Activated naive CD8-positive, alpha-beta T cell treated with anti-CD3 and anti-CD28 coated beads for 36 hours (primary cell): ENCODE data around the gene NSD1. TPM values are rescaled to one million over a fixed set of nuclear protein-coding genes. Genes with fewer than 3 reads are reported as not detected.

Experiments used
- DNase-seq: peaks from one replicate; pipeline ENCODE4 v3.0.0; 2021
- H3K27ac Mint-ChIP-seq: one replicate; pipeline ENCODE4 v1.8.0; 2022; ENCODE audit warnings: mild to moderate bottlenecking, moderate library complexity, mixed read lengths
- H3K27me3 Mint-ChIP-seq: one replicate; pipeline ENCODE4 v1.8.0; 2022; ENCODE audit warnings: mild to moderate bottlenecking, mixed read lengths
- H3K36me3 Mint-ChIP-seq: one replicate; pipeline ENCODE4 v1.8.0; 2021; ENCODE audit warnings: mild to moderate bottlenecking, mixed read lengths
- H3K4me1 Mint-ChIP-seq: one replicate; pipeline ENCODE4 v1.8.0; 2021; ENCODE audit warnings: mixed read lengths
- H3K4me3 Mint-ChIP-seq: one replicate; pipeline ENCODE4 v1.8.0; 2022; ENCODE audit warnings: mild to moderate bottlenecking, moderate library complexity, mixed read lengths
- H3K9me3 Mint-ChIP-seq: one replicate; pipeline ENCODE4 v1.8.0; 2022; ENCODE audit warnings: mixed read lengths
- total RNA-seq, 2 experiments: library from RNA; stranded (reverse); gene quantifications; one replicate each; pipeline ENCODE4 v1.2.3, GENCODE V29; 2021

Gene NSD1
- total RNA-seq, 2 experiments from 2014 or later: 64.0 to 66.4 TPM

DNA sequence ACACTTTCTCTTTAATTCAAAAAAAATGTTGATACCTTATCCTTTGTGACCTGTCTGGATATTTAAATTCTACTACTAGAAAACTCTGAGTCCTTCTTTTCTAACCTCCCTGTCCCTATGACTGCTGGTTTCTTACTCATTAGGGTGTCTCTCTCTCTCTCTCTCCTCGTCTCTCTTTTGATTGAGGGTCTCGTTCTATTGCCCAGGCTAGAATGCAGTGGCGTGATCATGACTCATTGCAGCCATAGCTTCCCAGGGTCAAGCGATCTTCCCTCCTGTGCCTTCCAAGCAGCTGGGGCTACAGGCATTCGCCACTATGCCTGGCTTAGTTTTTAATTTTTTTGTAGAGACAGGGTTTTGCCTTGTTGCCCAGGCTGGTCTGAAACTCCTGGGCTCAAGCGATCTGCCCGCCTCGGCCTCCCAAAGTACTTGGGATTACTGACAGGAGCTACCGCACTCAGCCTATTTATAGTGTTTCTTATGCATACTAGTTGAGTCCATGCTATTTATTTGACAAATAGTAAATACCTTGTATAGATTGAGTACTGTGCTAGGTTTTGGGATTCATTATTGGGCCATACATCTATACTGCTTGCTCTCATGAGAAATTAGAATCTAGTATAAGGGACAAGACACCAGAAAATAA lies 61.9 kb downstream of the NSD1 start:
- no peaks in the 10 kb centered on the region for H3K27me3 Mint-ChIP-seq
- DNase-seq: no peak
- no peak overlapping the region for H3K4me3 Mint-ChIP-seq
- H3K4me1 Mint-ChIP-seq: peaks cover 12% of the 10 kb centered on the region
- H3K9me3 Mint-ChIP-seq: no peaks in the 10 kb centered on the region
- H3K36me3 Mint-ChIP-seq: peaks cover 11% of the 10 kb centered on the region
- no peak overlapping the region for H3K27ac Mint-ChIP-seq

DNA sequence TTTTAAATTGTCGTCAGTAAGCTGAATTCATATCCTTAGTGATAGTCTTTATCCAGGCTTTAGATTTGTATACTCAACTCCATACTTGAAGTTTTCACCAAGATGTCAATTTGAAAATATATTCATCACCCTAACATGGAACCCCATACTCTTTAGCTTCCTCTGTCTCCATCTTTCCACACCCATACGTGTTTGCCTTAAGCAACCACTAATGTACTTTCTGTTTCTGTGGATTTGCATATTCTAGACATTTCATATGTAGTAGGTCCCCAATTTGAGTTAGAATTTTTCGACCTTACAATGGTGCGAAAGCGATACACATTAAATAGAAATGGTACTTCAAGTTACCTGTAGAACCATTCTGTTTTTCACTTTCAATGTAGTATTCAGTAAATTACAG lies 65.2 kb downstream of the NSD1 start:
- Mint-ChIP-seq H3K4me1 (peaks cover 17% of the 10 kb centered on the region), H3K27ac (no peak overlapping the region), H3K4me3 (no peak overlapping the region)

DNA sequence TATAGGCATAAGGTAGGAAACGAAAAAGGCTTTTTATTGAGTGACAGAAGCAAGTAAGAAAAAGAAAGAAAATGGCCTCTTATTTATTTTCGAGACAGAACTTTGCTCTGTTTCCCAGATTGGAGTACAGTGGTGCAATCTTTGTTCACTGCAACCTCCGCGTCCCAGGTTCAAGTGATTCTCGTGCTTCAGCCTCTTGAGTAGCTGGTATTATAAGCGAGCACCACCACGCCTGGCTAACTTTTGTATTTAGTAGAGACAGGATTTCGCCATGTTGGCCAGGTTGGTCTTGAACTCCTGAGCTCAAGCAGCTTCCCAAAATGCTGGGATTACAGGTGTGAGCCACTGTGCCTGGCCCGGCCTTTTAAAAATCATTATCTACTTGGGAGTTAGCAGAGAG lies 70.7 kb downstream of the NSD1 start:
- Mint-ChIP-seq H3K4me3 (no peak overlapping the region), H3K9me3 (no peaks in the 10 kb centered on the region), H3K27ac (no peak overlapping the region), H3K27me3 (no peaks in the 10 kb centered on the region), H3K4me1 (peaks cover 7% of the 10 kb centered on the region), H3K36me3 (peaks cover 15% of the 10 kb centered on the region)
- DNase-seq: no peak

More for the DNA sequence above, 65.2 kb downstream of the NSD1 start:
- Mint-ChIP-seq H3K27me3 (no peaks in the 10 kb centered on the region), H3K36me3 (peaks cover 12% of the 10 kb centered on the region), H3K9me3 (no peaks in the 10 kb centered on the region)
- DNase-seq: no peak

DNA sequence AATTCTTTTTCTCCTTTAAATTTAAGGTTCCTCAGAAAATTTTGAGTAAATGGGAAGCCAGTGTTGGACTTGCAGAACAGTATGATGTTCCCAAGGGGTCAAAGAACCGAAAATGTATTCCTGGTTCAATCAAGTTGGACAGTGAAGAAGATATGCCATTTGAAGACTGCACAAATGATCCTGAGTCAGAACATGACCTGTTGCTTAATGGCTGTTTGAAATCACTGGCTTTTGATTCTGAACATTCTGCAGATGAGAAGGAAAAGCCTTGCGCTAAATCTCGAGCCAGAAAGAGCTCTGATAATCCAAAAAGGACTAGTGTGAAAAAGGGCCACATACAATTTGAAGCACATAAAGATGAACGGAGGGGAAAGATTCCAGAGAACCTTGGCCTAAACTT lies 76.0 kb downstream of the NSD1 start:
- Mint-ChIP-seq H3K36me3 (peaks cover 27% of the 10 kb centered on the region), H3K27me3 (no peaks in the 10 kb centered on the region), H3K9me3 (no peaks in the 10 kb centered on the region), H3K27ac (no peak overlapping the region), H3K4me1 (no peaks in the 10 kb centered on the region), H3K4me3 (no peak overlapping the region)
- DNase-seq: no peak

DNA sequence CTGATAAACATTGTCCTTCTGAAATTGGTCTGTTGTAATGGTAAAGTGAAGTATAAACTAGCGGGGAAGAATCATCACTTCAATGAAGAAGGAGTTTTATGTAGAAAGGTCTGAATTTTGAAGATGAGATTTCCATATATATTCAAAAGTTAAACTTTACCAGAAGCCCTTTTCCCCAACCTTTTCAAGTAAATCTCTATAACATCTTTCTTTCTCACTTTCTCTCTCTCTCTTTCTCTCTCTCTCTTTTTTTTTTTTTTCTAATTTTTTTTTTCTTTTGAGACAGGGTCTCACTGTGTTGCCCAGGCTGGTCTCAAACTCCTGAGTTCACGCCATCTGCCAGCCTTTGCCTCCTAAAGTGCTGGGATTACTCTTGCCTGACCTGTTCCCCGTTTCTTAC lies 78.7 kb downstream of the NSD1 start:
- H3K27me3 Mint-ChIP-seq: no peaks in the 10 kb centered on the region
- H3K27ac Mint-ChIP-seq: peak overlapping the region; percentile 39
- peaks cover 3% of the 10 kb centered on the region for H3K4me1 Mint-ChIP-seq
- no peaks in the 10 kb centered on the region for H3K9me3 Mint-ChIP-seq
- H3K36me3 Mint-ChIP-seq: peaks cover 28% of the 10 kb centered on the region
- no peak overlapping the region for H3K4me3 Mint-ChIP-seq
- no peak for DNase-seq

DNA sequence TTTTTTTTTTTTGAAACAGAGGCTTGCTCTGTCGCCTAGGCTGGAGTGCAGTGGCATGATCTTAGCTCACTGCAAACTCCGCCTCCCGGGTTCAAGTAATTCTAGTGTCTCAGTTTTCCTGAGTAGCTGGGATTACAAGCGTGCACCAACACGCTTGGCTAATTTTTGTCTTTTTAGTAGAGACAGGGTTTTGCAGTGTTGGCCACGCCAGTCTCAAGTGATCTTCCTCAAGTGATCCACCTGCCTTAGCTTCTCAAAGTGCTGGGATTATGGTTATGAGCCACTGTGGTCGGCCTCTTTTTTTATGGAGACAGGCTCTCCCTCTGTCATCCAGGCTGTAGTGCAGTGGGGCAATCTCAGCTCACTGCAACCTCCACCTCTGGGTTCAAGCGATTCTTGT lies 87.0 kb downstream of the NSD1 start:
- peaks cover 16% of the 10 kb centered on the region for H3K36me3 Mint-ChIP-seq
- H3K27me3 Mint-ChIP-seq: no peaks in the 10 kb centered on the region
- no peak for DNase-seq
- peaks cover 18% of the 10 kb centered on the region for H3K4me1 Mint-ChIP-seq
- no peaks in the 10 kb centered on the region for H3K9me3 Mint-ChIP-seq
- no peak overlapping the region for H3K27ac Mint-ChIP-seq
- H3K4me3 Mint-ChIP-seq: no peak overlapping the region

DNA sequence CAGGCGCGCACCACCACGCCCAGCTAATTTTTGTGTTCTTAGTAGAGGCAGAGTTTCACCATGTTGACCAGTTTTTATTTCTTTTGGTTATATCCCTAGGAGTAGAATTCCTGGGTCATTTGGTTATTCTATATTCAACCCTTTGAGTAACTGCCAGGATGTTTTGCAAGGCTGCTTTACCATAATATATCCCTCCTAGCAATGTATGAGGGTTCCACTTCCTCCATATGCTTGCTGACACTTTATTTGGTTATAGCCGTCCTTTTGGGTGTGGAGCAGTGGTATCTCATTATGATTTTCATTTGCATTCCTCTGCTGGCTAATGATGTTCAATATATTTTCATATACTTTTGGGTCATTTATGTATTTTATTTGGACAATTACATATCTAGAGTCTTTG lies 88.7 kb downstream of the NSD1 start:
- no peak for DNase-seq
- peaks cover 16% of the 10 kb centered on the region for H3K36me3 Mint-ChIP-seq
- H3K27ac Mint-ChIP-seq: no peak overlapping the region
- no peaks in the 10 kb centered on the region for H3K27me3 Mint-ChIP-seq
- H3K4me1 Mint-ChIP-seq: peaks cover 20% of the 10 kb centered on the region
- H3K4me3 Mint-ChIP-seq: no peak overlapping the region
- H3K9me3 Mint-ChIP-seq: no peaks in the 10 kb centered on the region

DNA sequence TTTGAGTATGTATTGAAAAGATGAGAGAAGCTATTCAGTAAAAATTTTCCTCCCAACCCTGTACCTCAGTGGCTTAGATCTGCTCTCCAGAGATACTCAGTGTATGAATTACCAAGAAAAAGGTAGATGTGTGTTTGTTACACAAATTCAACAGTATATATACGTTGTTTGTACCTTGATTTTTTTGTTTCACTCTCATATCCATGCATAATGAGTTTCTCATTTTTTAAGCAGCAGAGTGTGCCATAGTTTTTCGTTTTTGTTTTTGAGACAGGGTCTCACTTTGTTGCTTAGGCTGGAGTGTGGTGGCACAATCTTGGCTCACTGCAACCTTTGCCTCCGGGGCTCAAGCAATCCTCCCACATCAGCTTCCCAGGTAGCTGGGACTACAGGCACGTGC lies 92.2 kb downstream of the NSD1 start:
- no peak for DNase-seq
- H3K9me3 Mint-ChIP-seq: no peaks in the 10 kb centered on the region
- H3K4me3 Mint-ChIP-seq: no peak overlapping the region
- no peak overlapping the region for H3K27ac Mint-ChIP-seq
- H3K4me1 Mint-ChIP-seq: peaks cover 15% of the 10 kb centered on the region
- H3K36me3 Mint-ChIP-seq: peaks cover 19% of the 10 kb centered on the region
- no peaks in the 10 kb centered on the region for H3K27me3 Mint-ChIP-seq

DNA sequence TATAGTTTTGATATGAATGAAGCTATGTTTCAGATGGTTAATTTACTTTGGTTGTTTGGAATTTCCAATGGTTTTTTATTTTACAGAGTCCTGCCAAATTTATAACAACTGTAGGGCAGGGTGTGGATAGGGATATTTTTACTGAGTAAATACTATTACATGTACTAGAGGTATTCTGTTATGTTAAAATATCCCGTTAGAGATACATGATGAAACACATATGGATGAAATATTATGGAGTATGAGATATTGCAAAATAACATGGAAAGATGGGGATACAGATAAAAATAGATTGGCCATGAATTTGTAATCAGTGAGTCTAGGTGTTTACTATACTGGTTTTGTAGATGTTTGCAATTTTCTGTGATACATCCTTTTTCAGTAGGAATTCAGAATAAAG lies 93.3 kb downstream of the NSD1 start:
- Mint-ChIP-seq H3K27me3 (no peaks in the 10 kb centered on the region), H3K4me1 (peaks cover 16% of the 10 kb centered on the region), H3K27ac (no peak overlapping the region), H3K9me3 (no peaks in the 10 kb centered on the region), H3K4me3 (no peak overlapping the region), H3K36me3 (peaks cover 12% of the 10 kb centered on the region)
- DNase-seq: no peak

DNA sequence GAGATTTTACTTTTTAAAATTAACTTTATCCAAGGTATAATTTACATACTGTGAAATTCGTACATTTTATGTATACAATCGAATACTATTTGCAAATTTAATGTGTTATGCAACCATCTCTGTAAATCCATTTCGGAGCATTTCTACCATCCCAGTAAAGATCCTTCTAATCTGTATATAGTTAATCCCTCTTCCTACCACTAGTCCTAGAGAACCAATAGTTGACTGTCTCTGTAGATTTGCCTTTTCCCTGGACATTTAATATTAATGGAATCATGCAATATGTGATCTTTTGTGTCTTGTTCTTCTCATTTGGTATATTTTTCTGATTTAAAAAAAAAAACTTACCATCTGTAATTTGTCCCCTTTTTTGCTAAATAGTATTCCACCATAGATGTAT lies 95.2 kb downstream of the NSD1 start:
- Mint-ChIP-seq H3K4me1 (peaks cover 22% of the 10 kb centered on the region), H3K36me3 (peaks cover 9% of the 10 kb centered on the region), H3K27ac (no peak overlapping the region), H3K9me3 (no peaks in the 10 kb centered on the region), H3K4me3 (no peak overlapping the region), H3K27me3 (no peaks in the 10 kb centered on the region)
- DNase-seq: no peak

DNA sequence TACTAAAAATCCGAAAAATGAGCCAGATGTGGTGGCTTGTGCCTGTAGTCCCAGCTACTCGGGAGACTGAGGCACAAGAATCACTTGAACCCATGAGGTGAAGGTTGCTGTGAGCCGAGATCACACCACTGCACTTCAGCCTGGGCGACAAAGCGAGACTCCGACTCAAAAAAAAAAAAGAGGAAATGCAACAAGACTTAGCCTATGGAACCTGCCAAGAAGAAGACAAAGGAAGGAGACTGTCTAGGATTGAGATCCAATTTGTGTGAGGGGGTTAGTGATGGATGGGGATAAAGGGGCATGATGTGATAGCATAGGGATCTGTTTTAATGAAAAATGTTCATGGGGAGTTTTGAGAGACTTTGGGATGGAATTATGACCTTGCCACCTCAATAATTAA lies 97.1 kb downstream of the NSD1 start:
- peaks cover 10% of the 10 kb centered on the region for H3K36me3 Mint-ChIP-seq
- DNase-seq: no peak
- H3K4me3 Mint-ChIP-seq: no peak overlapping the region
- no peaks in the 10 kb centered on the region for H3K27me3 Mint-ChIP-seq
- peaks cover 19% of the 10 kb centered on the region for H3K4me1 Mint-ChIP-seq
- no peaks in the 10 kb centered on the region for H3K9me3 Mint-ChIP-seq
- no peak overlapping the region for H3K27ac Mint-ChIP-seq

DNA sequence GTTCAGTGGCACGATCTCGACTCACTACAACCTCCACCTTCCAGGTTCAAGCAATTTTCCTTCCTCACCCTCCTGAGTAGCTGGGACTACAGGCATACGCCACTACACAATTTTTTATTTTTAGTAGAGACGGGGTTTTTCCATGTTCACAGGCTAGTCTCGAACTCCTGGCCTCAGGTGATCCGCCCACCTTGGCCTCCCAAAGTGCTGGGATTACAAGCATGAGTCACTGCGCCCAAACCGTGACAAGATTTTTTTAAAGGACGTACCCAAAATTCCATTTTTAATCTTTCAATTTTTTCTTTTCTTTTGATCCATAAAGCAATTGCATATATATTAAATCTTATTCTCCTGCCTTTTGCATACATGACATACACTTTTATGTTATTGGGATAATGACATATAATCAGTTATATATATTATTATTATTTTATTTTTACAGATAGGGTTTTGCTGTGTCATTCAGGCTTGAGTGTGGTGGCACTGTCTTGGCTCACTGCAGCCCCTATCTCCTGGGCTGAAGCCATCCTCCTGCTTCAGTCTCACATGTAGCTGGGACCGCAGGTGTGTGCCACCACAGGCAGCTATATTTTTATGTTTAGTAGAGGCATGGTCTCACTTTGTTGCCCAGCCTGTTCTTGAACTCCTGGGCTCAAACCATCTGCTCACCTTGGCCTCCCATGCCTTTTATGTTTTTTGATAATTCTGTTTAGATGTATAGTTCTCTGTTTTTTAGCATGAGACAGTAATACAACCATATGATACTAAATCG lies 98.1 kb downstream of the NSD1 start:
- DNase-seq: no peak
- H3K4me1 Mint-ChIP-seq: peaks cover 16% of the 10 kb centered on the region
- no peaks in the 10 kb centered on the region for H3K27me3 Mint-ChIP-seq
- peaks cover 10% of the 10 kb centered on the region for H3K36me3 Mint-ChIP-seq
- H3K9me3 Mint-ChIP-seq: no peaks in the 10 kb centered on the region
- no peak overlapping the region for H3K4me3 Mint-ChIP-seq
- no peak overlapping the region for H3K27ac Mint-ChIP-seq

DNA sequence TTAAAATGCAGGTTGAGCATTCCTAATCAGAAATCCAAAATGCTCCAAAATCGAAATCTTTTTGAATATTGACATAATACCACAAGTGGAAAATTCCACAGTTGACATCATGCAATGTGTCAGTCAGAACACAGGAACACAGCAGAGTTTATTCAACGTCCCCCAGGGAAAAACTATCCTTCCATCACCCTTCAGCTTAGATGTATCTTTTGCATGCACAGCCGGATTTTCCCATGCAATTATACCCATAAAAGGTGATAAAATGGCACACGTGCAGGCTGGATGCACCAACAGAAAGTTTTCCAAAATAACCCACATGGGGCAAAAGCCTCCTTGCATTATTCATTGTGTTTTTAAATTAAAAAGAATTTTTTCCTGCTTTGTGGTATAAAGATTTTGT lies 98.8 kb downstream of the NSD1 start:
- H3K27ac Mint-ChIP-seq: no peak overlapping the region
- no peaks in the 10 kb centered on the region for H3K9me3 Mint-ChIP-seq
- no peaks in the 10 kb centered on the region for H3K27me3 Mint-ChIP-seq
- peaks cover 10% of the 10 kb centered on the region for H3K36me3 Mint-ChIP-seq
- no peak for DNase-seq
- H3K4me1 Mint-ChIP-seq: peaks cover 15% of the 10 kb centered on the region
- H3K4me3 Mint-ChIP-seq: no peak overlapping the region

DNA sequence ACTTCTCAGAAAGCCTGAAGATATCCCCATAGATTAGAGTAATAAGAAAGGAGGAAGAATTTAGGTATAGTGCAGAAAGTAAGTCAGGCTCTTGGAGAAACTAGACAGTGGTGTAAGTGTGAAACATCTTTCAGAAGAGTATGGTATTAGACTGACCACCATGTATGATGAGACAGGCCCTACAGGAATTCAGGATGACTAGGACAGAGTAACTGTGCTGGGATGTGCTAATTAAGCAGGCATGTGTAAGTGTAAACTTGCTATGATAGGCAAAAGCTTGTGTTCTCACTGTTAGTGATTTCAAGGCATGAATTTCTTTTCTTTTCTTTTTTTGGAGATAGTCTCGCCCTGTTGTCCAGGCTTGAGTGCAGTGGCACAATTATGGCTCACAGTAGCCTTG lies 99.2 kb downstream of the NSD1 start:
- H3K27ac Mint-ChIP-seq: no peak overlapping the region
- no peak overlapping the region for H3K4me3 Mint-ChIP-seq
- H3K27me3 Mint-ChIP-seq: no peaks in the 10 kb centered on the region
- H3K4me1 Mint-ChIP-seq: peaks cover 15% of the 10 kb centered on the region
- no peaks in the 10 kb centered on the region for H3K9me3 Mint-ChIP-seq
- peaks cover 10% of the 10 kb centered on the region for H3K36me3 Mint-ChIP-seq
- no peak for DNase-seq

DNA sequence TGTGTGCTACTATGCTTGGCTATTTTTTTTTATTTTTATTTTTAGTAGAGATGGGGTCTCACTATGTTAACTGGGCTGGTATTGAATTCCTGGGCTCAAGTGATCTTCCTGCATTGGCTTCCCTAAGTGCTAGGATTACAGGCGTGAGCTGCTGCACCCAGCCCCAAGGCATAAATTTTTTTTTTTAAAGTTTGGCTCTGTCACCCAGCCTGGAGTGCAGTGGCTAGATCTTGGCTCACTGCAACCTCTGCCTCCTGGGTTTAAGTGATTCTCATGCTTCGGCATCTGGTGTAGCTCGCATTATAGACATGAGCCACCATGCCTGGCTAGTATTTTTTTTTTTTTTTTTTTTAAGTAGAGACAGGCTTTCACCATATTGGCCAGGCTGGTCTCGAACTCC lies 99.6 kb downstream of the NSD1 start:
- H3K4me3 Mint-ChIP-seq: no peak overlapping the region

DNA sequence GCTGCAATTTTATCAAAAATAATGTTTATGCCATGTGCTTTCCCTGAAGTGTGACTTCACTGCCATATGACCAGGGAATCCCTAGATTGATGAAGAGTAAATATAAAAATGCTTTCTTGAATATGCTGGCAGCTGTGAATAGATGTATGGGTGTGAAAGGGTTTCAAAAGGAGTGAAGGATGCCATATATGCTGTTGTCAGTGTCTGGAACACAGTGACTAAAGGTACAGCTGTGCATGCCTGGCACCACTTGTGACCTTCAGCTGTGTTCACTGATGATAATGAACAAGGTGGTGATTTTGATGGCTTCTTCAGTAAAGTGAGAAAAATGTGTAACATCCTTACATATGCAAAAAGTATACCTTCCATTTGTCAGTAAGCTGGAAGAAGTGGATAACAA lies 100.2 kb downstream of the NSD1 start:
- Mint-ChIP-seq H3K36me3 (peaks cover 13% of the 10 kb centered on the region), H3K27ac (no peak overlapping the region), H3K4me1 (peaks cover 15% of the 10 kb centered on the region), H3K9me3 (no peaks in the 10 kb centered on the region), H3K27me3 (no peaks in the 10 kb centered on the region), H3K4me3 (no peak overlapping the region)
- no peak for DNase-seq

More for the DNA sequence above, 99.6 kb downstream of the NSD1 start:
- Mint-ChIP-seq H3K9me3 (no peaks in the 10 kb centered on the region), H3K36me3 (peaks cover 13% of the 10 kb centered on the region), H3K27me3 (no peaks in the 10 kb centered on the region), H3K27ac (no peak overlapping the region), H3K4me1 (peaks cover 15% of the 10 kb centered on the region)
- no peak for DNase-seq
